Left ventricle myocardium inferior (tissue), 1 donor: Measurements from ENCODE around the gene PPP1R10. TPM values are rescaled to one million over a fixed set of nuclear protein-coding genes. Genes with fewer than 3 reads are reported as not detected.

Experiments used
- DNase-seq: peaks from one replicate; pipeline ENCODE4 v3.0.0-alpha.2; 2020
- H3K27ac ChIP-seq: fragments of 200-600 bp; replicated peaks from 2 replicates; pipeline ENCODE4 v1.8.0; 2021
- H3K27me3 ChIP-seq: fragments of 200-600 bp; 2 replicates; pipeline ENCODE4 v1.8.0; 2021; ENCODE audit warnings: low read depth
- H3K36me3 ChIP-seq: fragments of 200-600 bp; 2 replicates; pipeline ENCODE4 v1.8.0; 2021
- H3K4me1 ChIP-seq: fragments of 200-600 bp; 2 replicates; pipeline ENCODE4 v1.8.0; 2021
- H3K4me3 ChIP-seq: fragments of 200-600 bp; 2 replicates; pipeline ENCODE4 v1.8.0; 2021; ENCODE audit warnings: mild to moderate bottlenecking, moderate library complexity
- H3K9me3 ChIP-seq: fragments of 200-600 bp; replicated peaks from 2 replicates; pipeline ENCODE4 v1.8.0; 2021
- CTCF ChIP-seq: fragments of 200-600 bp; IDR thresholded peaks from 2 replicates; pipeline ENCODE4 v1.8.0; 2021; ENCODE audit warnings: antibody characterized with exemption, mild to moderate bottlenecking, borderline replicate concordance
- intact Hi-C: fragments of 100-400 bp; cut with micrococcal nuclease; formaldehyde crosslinking; loops from one replicate; pipeline ENCODE4 v1.11.0; 2022
- total RNA-seq: library from RNA; stranded (reverse); fragmentation: NEBNext Ultra II Directional; extraction: Animal tissue kit (Norgen Biotek cat#: 25700); gene quantifications from one replicate; pipeline ENCODE4 v1.2.1, GENCODE V29; 2021
- donor health status: DM: no; HTN: yes; CAD: no; lungs with severe emphysema.

The PPP1R10 gene
- total RNA-seq, 1 donor from 2014 or later: 31.5 TPM

DNA sequence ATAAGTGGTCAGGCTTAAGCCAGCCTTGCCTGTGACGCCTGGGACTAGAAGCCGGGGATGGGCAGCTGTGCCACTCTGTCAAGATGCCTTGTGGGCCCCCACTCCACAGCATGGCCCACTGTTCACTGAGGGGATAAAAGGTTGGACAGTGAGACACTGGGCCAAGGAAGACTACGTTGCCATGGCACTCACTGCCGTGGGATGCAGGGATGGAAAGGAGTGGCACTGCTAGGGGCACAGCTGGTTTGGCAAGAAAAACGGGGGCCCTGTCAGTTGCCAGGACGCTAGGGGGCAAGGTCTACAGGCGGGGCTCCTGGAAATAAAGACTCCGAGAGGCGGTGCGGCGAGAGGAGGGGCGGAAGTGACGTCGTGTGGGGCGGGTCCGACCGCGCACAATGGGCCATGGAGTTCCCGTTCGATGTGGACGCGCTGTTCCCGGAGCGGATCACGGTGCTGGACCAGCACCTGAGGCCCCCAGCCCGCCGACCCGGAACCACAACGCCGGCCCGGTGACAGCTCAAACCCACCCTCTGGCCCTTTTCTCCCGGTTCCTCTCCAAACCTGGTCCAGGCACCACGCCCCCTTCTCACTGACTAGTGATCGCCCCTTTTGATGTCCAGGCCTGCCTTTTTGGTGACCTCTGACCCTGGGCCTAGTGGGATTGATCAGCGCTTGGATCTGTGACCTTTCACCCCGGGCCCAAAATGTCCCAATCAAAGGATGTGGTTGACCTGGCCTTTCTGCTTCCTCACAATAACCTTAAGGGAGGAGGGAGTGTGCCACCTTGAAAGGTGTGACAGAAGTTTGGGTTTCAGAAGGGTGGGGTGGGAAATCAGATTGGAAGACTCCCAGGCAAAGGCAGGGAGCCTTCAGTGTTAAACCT, 9.7 kb upstream of the PPP1R10 start, which contains the start of gene ATAT1:
TSS of gene ATAT1 (plus strand) at position 391 of the 883 bp plus-strand sequence.
- intact Hi-C loops: no loop called here

GRCh38 chr6:30625511-30625910, 8.5 kb upstream of the PPP1R10 start:
- no peak overlapping the region for H3K4me3 ChIP-seq
- no peaks in the 10 kb centered on the region for H3K9me3 ChIP-seq
- no peaks in the 10 kb centered on the region for H3K27me3 ChIP-seq
- intact Hi-C loops: no loop called here
- DNase-seq: no peak
- peaks cover 16% of the 10 kb centered on the region for H3K4me1 ChIP-seq
- peaks cover 72% of the 10 kb centered on the region for H3K36me3 ChIP-seq
- no peak overlapping the region for H3K27ac ChIP-seq
- TF ChIP-seq CTCF: no peak

More for the DNA sequence above, 9.7 kb upstream of the PPP1R10 start, which contains the start of gene ATAT1:
- peak; percentile 60 for TF ChIP-seq CTCF
- H3K27me3 ChIP-seq: no peaks in the 10 kb centered on the region
- H3K27ac ChIP-seq: peak within 1 kb of the TSS; percentile 93
- no peaks in the 10 kb centered on the region for H3K9me3 ChIP-seq
- H3K36me3 ChIP-seq: peaks cover 60% of the 10 kb centered on the region
- H3K4me1 ChIP-seq: peaks cover 16% of the 10 kb centered on the region
- peak within 1 kb of the TSS; percentile 76 for H3K4me3 ChIP-seq
- peak; percentile 92 for DNase-seq

DNA sequence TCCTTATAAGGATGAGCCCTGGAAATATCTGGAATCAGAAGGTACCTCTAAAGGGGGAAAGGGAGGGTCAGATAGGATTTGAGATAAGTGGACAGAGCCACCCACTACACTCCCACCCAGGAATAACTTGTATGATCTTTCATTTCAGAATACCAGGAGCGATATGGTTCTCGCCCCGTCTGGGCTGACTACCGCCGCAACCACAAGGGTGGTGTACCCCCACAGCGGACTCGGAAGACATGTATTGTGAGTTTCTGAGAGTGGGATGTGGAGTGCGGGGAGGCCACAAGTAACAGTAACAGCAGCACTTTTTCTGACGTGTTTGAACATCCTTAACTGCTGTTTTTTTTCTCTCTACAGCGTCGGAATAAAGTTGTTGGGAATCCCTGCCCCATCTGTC, 2.5 kb upstream of the PPP1R10 start:
- Histone ChIP-seq H3K27me3 (no peaks in the 10 kb centered on the region), H3K36me3 (peaks cover 69% of the 10 kb centered on the region), H3K27ac (no peak overlapping the region), H3K9me3 (no peaks in the 10 kb centered on the region), H3K4me3 (peak overlapping the region; percentile 94), H3K4me1 (peaks cover 38% of the 10 kb centered on the region)
- TF ChIP-seq CTCF: no peak
- DNase-seq: no peak
- intact Hi-C loops: no loop called here

- intact Hi-C loops: no loop called here
- Histone ChIP-seq H3K27me3 (no peaks in the 10 kb centered on the region), H3K4me1 (peaks cover 50% of the 10 kb centered on the region), H3K4me3 (peak overlapping the region; percentile 94), H3K36me3 (peaks cover 57% of the 10 kb centered on the region), H3K9me3 (no peaks in the 10 kb centered on the region), H3K27ac (peak overlapping the region; percentile 94)
- DNase-seq: no peak
- no peak for TF ChIP-seq CTCF
Measured at GRCh38 chr6:30618270-30618797, 1.3 kb upstream of the PPP1R10 start.

DNA sequence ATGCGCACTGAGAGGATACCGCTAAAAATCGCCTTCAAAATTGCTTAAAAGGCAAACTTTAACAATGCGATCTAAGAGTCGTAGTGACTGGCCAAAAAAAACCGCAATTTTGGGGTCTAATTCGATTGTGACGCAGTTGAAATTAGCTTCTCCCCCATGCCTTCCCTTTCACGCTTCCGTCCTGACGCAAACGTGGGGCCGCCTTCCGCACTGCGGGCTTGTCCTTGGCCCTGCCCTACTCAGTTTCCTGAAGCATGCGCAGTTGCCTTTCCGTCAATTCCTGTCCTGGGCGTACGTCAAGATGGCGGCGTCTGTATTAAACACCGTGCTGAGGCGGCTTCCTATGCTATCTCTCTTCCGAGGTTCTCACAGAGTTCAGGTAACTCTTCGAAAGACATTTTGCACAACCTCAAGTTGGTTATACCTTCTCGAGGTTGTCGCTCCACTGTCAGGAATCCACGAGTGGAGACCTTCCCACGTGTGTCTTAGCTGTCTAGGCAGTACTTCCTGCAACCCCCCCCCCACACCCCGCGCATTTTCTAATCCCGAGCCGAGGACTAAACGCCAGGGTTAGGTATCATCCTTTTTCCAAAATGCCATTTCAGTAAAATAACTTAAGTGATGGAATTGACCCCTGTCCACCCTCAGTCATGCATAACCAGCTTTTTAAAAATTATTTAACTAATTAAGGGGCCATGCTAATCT, 674 bp upstream of the PPP1R10 start, which contains the start of gene MRPS18B:
TSS of gene MRPS18B (plus strand) at position 276 of the 705 bp plus-strand sequence. CDS start at position 302, 26 bp downstream.
- H3K4me1 ChIP-seq: peaks cover 56% of the 10 kb centered on the region
- peak within 1 kb of the TSS; percentile 94 for H3K4me3 ChIP-seq
- H3K9me3 ChIP-seq: no peaks in the 10 kb centered on the region
- no peaks in the 10 kb centered on the region for H3K27me3 ChIP-seq
- no peak for TF ChIP-seq CTCF
- intact Hi-C loops: no loop called here
- peak; percentile 98 for DNase-seq
- peak within 1 kb of the TSS; percentile 94 for H3K27ac ChIP-seq
- H3K36me3 ChIP-seq: peaks cover 50% of the 10 kb centered on the region
